Loucy (cell line): ENCODE measurements around the gene RASSF5.

Experiments used
- H2AFZ ChIP-seq: fragments of 200-600 bp; sonication (generic); 2 replicates; pipeline ENCODE4 v1.6.0; 2016; ENCODE audit warnings: antibody characterized with exemption, mild to moderate bottlenecking, low read length, moderate library complexity
- H3F3A ChIP-seq: fragments of 200-600 bp; 2 replicates; pipeline ENCODE4 v1.6.0; 2016; ENCODE audit warnings: antibody characterized with exemption, low read depth, mild to moderate bottlenecking
- H3K27me3 ChIP-seq: fragments of 200-600 bp; sonication (generic); 2 replicates; pipeline ENCODE4 v1.6.1; 2014; ENCODE audit warnings: low read length, mild to moderate bottlenecking; ENCODE audit not compliant: insufficient read depth, poor library complexity, severe bottlenecking
- H3K36me3 ChIP-seq: fragments of 200-600 bp; sonication (generic); 2 replicates; pipeline ENCODE4 v1.6.1; 2016; ENCODE audit warnings: low read length; ENCODE audit not compliant: insufficient read depth
- H3K4me1 ChIP-seq: fragments of 200-600 bp; sonication (generic); 2 replicates; pipeline ENCODE4 v1.5.1; 2014; ENCODE audit warnings: low read length, mild to moderate bottlenecking; ENCODE audit not compliant: insufficient read depth, poor library complexity, severe bottlenecking
- H3K4me2 ChIP-seq: fragments of 200-600 bp; sonication (generic); 2 replicates; pipeline ENCODE4 v1.6.0; 2014; ENCODE audit warnings: antibody characterized with exemption, low read length, low read depth, mild to moderate bottlenecking; ENCODE audit not compliant: poor library complexity, severe bottlenecking
- H3K4me3 ChIP-seq: fragments of 200-600 bp; sonication (generic); 2 replicates; pipeline ENCODE4 v1.5.1; 2014; ENCODE audit warnings: low read length, mild to moderate bottlenecking, mixed read lengths; ENCODE audit not compliant: poor library complexity, severe bottlenecking
- H3K79me2 ChIP-seq: fragments of 200-600 bp; sonication (generic); 2 replicates; pipeline ENCODE4 v1.6.1; 2014; ENCODE audit warnings: low read length; ENCODE audit not compliant: insufficient read depth
- H3K9ac ChIP-seq: fragments of 200-600 bp; sonication (generic); 2 replicates; pipeline ENCODE4 v1.6.0; 2014; ENCODE audit warnings: mild to moderate bottlenecking, low read depth, low read length, moderate library complexity; ENCODE audit not compliant: poor library complexity, severe bottlenecking
- H3K9me2 ChIP-seq: fragments of 200-600 bp; sonication (generic); replicated peaks from 2 replicates; pipeline ENCODE4 v1.6.1; 2016; ENCODE audit warnings: low read depth, low read length, mixed read lengths
- H3K9me3 ChIP-seq: fragments of 200-600 bp; sonication (generic); 2 replicates; pipeline ENCODE4 v1.6.1; 2014; ENCODE audit warnings: mild to moderate bottlenecking, antibody characterized with exemption, low read length, low read depth; ENCODE audit not compliant: insufficient read depth
- H4K20me1 ChIP-seq: fragments of 200-600 bp; sonication (generic); 2 replicates; pipeline ENCODE4 v1.6.0; 2014; ENCODE audit warnings: antibody characterized with exemption, low read length, mild to moderate bottlenecking; ENCODE audit not compliant: insufficient read depth, poor library complexity, severe bottlenecking
- CTCF ChIP-seq: fragments of 200-600 bp; sonication (generic); conservative IDR thresholded peaks from 2 replicates; pipeline ENCODE4 v1.5.1; 2014; ENCODE audit warnings: mild to moderate bottlenecking, antibody characterized with exemption, low read length
- EZH2phosphoT487 ChIP-seq: fragments of 200-600 bp; IDR thresholded peaks from 2 replicates; pipeline ENCODE4 v1.6.1; 2018; ENCODE audit warnings: antibody characterized with exemption, mild to moderate bottlenecking, moderate library complexity, borderline replicate concordance

The RASSF5 gene

GRCh38 chr1:206547104-206547503 is 39.8 kb downstream of the RASSF5 start:
- no peak overlapping the region for H3K9ac ChIP-seq
- no peak overlapping the region for H2AFZ ChIP-seq
- no peaks in the 10 kb centered on the region for H3K79me2 ChIP-seq
- H3K4me2 ChIP-seq, result no peak overlapping the region
- H3F3A ChIP-seq, result no peaks in the 10 kb centered on the region
- no peaks in the 10 kb centered on the region for H3K36me3 ChIP-seq
- H3K27me3 ChIP-seq, result no peaks in the 10 kb centered on the region
- no peak for TF ChIP-seq CTCF
- no peak for TF ChIP-seq EZH2phosphoT487
- no peak overlapping the region for H3K4me3 ChIP-seq
- peaks cover 9% of the 10 kb centered on the region for H3K4me1 ChIP-seq
- no peaks in the 10 kb centered on the region for H3K9me2 ChIP-seq
- no peaks in the 10 kb centered on the region for H3K9me3 ChIP-seq
- H4K20me1 ChIP-seq, result no peaks in the 10 kb centered on the region

DNA sequence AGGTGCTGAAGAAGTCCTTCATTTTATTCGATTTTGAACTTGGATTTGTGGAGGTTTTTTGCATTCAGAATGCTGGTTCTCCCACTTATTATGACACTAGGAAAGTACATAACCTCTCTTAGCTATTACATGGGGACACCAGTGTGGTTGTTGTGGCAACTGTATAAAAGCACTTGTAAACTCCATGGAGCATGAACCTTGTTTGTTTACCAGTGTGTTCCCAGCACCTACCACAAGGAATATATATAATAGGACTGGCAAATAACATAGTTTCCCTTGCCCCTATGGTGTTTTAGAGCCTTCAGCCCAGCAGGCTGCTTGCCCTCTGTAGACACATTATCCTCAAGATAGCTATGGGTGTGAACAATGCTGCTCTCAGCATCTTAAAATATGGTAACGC is 43.1 kb downstream of the RASSF5 start:
- H3K4me2 ChIP-seq, result no peak overlapping the region
- H3F3A ChIP-seq, result no peaks in the 10 kb centered on the region
- no peaks in the 10 kb centered on the region for H3K9me2 ChIP-seq
- peaks cover 22% of the 10 kb centered on the region for H3K4me1 ChIP-seq
- H3K79me2 ChIP-seq, result no peaks in the 10 kb centered on the region
- H2AFZ ChIP-seq, result no peak overlapping the region
- no peaks in the 10 kb centered on the region for H3K9me3 ChIP-seq
- TF ChIP-seq CTCF (no peak), EZH2phosphoT487 (no peak)
- no peak overlapping the region for H3K4me3 ChIP-seq
- no peaks in the 10 kb centered on the region for H4K20me1 ChIP-seq
- H3K27me3 ChIP-seq, result no peaks in the 10 kb centered on the region
- H3K9ac ChIP-seq, result no peak overlapping the region
- no peaks in the 10 kb centered on the region for H3K36me3 ChIP-seq

DNA sequence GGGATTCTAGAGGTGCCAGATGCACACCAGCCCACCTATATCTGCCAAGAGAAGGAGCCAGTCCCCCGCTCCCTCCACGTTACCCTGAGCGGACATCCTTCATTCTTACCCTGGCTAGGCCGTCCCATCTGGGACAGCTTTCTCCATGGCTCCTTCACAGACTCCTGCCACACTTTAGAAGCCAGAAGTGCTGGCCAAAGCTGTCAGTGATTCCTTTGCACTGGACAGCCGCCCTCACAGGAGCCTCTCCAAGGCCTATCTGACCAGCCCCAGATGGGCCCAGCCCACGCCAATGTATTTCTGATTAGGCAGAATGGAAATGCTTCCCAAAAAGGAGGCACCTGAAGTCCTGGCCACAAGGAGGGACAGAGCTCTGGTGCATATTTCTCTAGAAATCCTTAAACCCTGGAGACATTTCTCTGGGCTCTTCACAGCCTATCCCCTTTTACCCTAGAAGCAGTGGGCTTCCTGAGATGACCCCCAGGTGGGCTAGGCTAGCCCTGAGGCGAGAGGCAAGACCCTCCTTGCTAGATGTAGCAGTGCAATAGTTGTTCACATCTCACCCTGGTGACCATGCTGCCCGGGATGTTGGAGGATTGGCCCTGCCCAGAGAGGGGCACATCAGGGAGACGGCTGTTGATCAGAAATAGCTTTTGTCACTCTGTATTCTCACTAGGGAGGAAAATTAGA is 44.1 kb downstream of the RASSF5 start:
- H3K4me1 ChIP-seq, result peaks cover 32% of the 10 kb centered on the region
- no peak overlapping the region for H3K4me3 ChIP-seq
- peak overlapping the region; percentile 24 for H3K4me2 ChIP-seq
- H3K79me2 ChIP-seq, result no peaks in the 10 kb centered on the region
- no peaks in the 10 kb centered on the region for H3K9me3 ChIP-seq
- H3K36me3 ChIP-seq, result no peaks in the 10 kb centered on the region
- H3K27me3 ChIP-seq, result no peaks in the 10 kb centered on the region
- H2AFZ ChIP-seq, result no peak overlapping the region
- H3K9me2 ChIP-seq, result no peaks in the 10 kb centered on the region
- no peak for TF ChIP-seq EZH2phosphoT487
- no peak overlapping the region for H3K9ac ChIP-seq
- no peaks in the 10 kb centered on the region for H3F3A ChIP-seq
- H4K20me1 ChIP-seq, result no peaks in the 10 kb centered on the region

- Histone ChIP-seq H3K79me2 (no peaks in the 10 kb centered on the region), H3K9me3 (no peaks in the 10 kb centered on the region), H2AFZ (no peak overlapping the region), H3K4me1 (peaks cover 36% of the 10 kb centered on the region), H3K9ac (no peak overlapping the region), H3K9me2 (no peaks in the 10 kb centered on the region), H3K4me2 (peak overlapping the region; percentile 24), H3K4me3 (no peak overlapping the region), H3K36me3 (no peaks in the 10 kb centered on the region), H3K27me3 (no peaks in the 10 kb centered on the region), H3F3A (no peaks in the 10 kb centered on the region), H4K20me1 (no peaks in the 10 kb centered on the region)
- no peak for TF ChIP-seq CTCF
- no peak for TF ChIP-seq EZH2phosphoT487
These were observed 44.6 kb downstream of the RASSF5 start for GRCh38 chr1:206551986-206552326.
